Activated CD4-positive, alpha-beta T cell treated with anti-CD3 and anti-CD28 coated beads, Interleukin-2, amount 50 U/mL, for 24 hours (primary cell): ENCODE results near the gene PLCL2.

Source experiments
- DNase-seq, 2 donors: peaks; one replicate each; pipeline ENCODE4 v3.0.0-alpha.2; 2020; ENCODE audit warnings: low read depth in 1 of 2, low spot score in 1 of 2

The PLCL2 gene

GRCh38 chr3:16890597-16891333 is 6.0 kb downstream of the PLCL2 start:
- no peak for DNase-seq

GRCh38 chr3:16893618-16894200 is 9.0 kb downstream of the PLCL2 start:
- DNase-seq = no peak

DNA sequence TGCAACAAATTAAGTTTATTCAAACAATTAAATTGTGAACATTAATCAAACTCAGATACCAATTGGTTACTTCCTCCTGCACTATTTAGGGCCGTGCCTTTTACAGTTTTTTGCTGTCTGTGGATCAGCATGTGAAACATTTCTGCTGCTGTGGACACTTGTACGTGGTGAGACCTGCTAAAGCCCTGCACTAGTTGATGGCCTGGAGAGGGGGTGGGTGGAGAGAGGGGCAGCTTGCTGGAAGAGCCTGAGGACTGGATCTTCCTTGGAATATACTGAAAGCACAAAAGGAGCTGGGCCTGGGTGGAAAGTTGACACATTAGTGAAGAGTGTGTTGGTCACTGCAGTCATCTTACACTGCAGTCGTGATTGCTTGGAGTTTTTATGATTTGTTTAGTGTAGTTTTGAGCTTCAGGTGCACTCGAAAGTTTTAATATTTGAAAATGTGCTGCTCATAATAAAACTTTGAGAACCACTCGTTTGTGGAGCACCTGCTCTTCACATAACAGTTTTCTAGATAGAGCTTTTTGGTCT is 11.4 kb downstream of the PLCL2 start:
- no peak for DNase-seq

DNA sequence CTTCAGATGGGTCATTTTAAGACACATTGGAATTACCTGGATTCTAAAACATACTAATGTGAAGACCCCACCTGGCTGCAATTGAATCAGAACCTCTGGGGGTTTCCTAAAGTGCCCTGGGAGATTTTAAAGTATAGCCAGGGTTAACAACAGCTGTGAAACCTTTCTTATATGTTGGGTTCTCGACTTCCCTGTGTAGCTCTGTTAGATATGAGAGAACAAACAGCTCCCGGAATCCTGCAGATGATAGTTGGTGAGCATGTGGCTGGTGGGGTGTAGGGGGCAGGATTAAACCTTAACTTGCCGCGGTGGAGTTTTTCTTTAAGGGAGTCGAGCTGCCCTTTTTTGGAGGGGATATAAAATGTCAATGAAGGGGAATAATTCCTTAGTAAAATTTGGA is 12.1 kb downstream of the PLCL2 start:
- no peak for DNase-seq

DNA sequence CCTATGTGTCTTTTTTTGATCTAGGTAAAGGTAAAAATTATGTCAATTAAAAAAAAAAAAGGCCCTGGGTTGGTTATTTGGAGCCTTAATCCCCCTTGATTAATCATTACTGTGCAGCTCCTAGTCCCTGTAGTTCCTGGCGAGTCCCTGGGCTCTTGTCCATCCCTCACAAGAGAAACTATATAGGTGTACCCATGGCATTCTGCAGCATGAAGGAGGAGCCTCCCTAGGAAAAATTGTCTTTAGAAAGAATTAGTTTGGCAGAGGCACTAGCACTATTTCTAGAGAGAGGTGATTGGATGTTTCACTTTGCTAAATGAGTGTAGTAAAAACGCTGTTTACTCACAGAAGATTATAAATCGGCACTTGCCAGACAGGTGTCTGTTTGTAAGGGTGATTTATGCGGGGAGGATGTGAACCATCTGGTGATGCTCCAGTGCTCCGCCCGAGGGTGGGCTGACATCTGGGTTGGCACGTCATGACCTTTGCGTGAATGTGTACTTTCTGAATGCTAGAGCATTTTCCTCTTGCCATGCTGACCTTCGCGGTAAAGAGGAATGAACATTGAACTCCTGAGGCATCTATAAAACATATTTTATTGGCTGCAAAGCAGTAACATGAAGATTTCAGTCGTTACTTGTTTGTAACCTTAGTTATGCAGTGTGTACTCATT is 12.6 kb downstream of the PLCL2 start:
- DNase-seq = no peak

- DNase-seq = no peak
Observed at GRCh38 chr3:16898595-16899395, 14.0 kb downstream of the PLCL2 start.

- no peak for DNase-seq
Observed at GRCh38 chr3:16899919-16900318, 15.2 kb downstream of the PLCL2 start.

DNA sequence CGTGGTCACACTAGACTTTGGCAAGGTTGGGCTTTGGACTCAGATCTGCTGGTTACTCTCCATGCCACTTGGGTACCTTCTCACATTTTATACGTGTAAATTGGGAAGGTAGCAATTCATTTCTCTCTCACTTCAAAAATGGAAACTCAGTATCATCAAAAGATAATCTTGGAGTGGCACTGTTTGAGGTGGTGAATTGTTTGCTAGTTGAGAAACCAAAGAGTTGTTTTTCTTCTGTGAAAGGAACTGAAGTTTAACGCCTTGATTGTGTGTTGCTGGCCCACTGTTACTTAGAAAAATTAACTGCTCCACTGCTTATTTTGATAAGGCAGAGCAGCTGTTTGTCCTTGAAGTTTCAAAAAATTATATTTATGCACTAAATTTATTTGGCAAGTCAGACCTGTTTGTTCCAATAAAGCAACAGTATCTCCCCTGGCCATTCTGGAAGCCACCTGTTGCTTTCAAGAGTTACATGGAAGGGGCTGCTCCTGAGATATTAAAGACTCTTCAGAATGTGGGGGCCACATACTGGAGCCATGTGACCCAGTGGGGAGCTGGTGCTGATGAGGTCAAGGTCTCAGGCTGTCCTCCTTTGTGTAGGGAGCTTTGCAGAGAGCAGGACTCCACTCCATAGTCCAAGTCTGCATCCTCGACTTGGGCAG is 16.2 kb downstream of the PLCL2 start:
- DNase-seq = no peak

- DNase-seq = no peak
Observed at GRCh38 chr3:16904423-16905417, 20.0 kb downstream of the PLCL2 start.

- DNase-seq = no peak
Observed at GRCh38 chr3:16905704-16906103, 20.9 kb downstream of the PLCL2 start.

- DNase-seq = no peak
Observed at GRCh38 chr3:16906682-16907081, 21.9 kb downstream of the PLCL2 start.

DNA sequence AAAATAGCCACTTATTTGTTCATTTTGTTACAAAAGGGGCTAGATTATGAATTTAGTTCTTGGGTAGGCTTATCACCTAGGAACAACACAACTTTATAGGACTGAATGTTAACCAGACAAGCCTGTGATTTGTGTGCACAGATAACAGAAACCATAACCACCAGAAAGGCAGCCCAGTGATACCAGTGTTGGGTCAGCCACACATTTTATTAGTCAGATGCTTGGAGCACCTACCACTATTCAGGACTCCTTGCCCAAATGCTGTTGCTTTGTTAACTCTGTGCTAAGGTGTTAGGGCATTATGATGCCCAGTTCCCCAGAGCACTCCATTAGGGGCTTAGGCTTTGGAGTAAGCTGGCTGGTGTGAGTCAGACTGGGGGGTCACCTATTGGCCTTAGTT is 22.5 kb downstream of the PLCL2 start:
- DNase-seq = no peak

DNA sequence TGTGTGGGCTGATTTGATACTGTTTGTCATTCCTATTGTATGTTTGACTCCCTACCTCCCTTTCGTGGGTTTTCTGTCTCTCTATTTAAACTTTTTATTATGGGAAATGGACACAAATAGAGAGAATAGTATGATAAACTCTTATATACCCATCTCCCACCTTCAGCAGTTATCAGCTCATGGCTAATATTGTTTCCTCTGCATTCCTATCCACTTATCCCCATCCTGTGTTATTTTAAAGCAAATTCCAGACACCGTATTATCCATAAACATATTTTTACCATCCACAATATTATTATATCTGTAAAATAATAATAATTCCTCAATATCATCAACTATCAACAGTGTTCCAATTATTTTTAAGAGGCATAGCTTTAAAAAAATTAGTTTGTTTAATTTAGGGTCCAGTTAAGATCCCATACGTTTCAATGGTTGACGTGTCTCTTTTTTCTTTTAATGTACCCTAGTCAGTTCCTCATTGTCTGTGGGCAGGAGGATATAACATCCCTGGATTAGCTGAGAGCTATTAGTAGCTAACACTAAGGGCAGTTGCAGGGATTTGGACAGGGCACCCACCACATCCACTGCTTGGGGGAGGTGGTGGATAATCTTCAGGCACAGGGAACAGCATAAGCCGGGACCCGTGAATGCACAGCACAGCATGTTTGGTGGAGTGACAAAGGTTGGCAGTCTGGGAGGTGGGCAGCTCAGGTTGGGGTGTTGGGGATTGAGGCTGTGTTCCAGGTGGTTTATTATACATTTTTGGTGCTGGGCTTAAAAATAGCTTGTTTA is 23.5 kb downstream of the PLCL2 start:
- no peak for DNase-seq

GRCh38 chr3:16908896-16909295 is 24.1 kb downstream of the PLCL2 start:
- DNase-seq = no peak

- DNase-seq = no peak
Observed at GRCh38 chr3:16909802-16910201, 25.0 kb downstream of the PLCL2 start.

GRCh38 chr3:16910207-16910606 is 25.5 kb downstream of the PLCL2 start:
- DNase-seq = no peak

DNA sequence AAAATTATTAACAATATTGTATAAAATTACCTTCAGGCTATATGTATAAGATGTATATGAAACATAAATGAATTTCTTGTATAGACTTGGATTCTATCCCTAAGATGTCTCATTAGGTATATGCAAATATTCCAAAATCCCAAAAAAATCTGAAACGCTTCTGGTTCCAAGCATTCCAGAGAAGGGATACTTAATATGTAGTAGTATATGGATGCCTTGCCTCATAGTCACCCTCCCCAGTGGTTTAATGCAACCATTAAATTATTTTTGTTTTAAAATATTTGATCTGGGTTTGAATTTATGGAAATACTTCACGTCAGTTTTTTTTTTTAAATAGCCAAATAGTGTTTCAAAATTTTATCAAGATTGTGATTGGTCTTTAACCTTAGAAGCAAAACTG is 27.2 kb downstream of the PLCL2 start:
- no peak for DNase-seq

- DNase-seq = no peak
Observed at GRCh38 chr3:16912400-16913263, 27.9 kb downstream of the PLCL2 start.
